Gastroesophageal sphincter (tissue), 4 donors: ENCODE data around the gene HLA-DMA. TPM values are rescaled to one million over a fixed set of nuclear protein-coding genes. Genes with fewer than 3 reads are reported as not detected.

Experiments
- ATAC-seq: fragments of 150-250 bp; one replicate; pipeline ENCODE4 v1.9.1; 2016; ENCODE audit warnings: mild to moderate bottlenecking, moderate library complexity
- H3K27ac ChIP-seq, 4 donors: fragments of 200-600 bp; sonication (generic) in 3 of 4; 1 replicate in 3 of 4; 2 replicates in 1 of 4; pipeline ENCODE4 v1.5.1; 2016 to 2019
- H3K27me3 ChIP-seq: fragments of 200-600 bp; sonication (generic); one replicate; pipeline ENCODE4 v1.5.1; 2019
- H3K36me3 ChIP-seq, 2 donors: fragments of 200-600 bp; sonication (generic); one replicate each; pipeline ENCODE4 v1.5.1; 2019; ENCODE audit warnings: control low read depth in 1 of 2
- H3K4me1 ChIP-seq, 3 donors: fragments of 200-600 bp; sonication (generic); 1 replicate in 2 of 3; 2 replicates in 1 of 3; pipeline ENCODE4 v1.5.1; 2016 to 2019; ENCODE audit warnings: control low read depth in 2 of 3
- H3K4me3 ChIP-seq, 2 donors: fragments of 200-600 bp; sonication (generic); one replicate each; pipeline ENCODE4 v1.5.1; 2019; ENCODE audit warnings: mild to moderate bottlenecking in 1 of 2, moderate library complexity in 1 of 2
- H3K9me3 ChIP-seq, 3 donors: fragments of 200-600 bp; sonication (generic); one replicate each; pipeline ENCODE4 v1.5.1; 2017 to 2019; ENCODE audit warnings: control low read depth in 2 of 3
- CTCF ChIP-seq, 4 experiments: fragments of 200-600 bp in 2 of 4; fragments of 450-650 bp in 2 of 4; sonication (generic) in 1 of 4; IDR thresholded peaks; one replicate each; pipeline ENCODE4 v1.5.1; 2017 to 2019; ENCODE audit warnings: antibody characterized with exemption in 4 of 4, mild to moderate bottlenecking in 2 of 4, moderate library complexity in 2 of 4
- EP300 ChIP-seq: sonication (generic); formaldehyde crosslinking; IDR thresholded peaks from one replicate; pipeline ENCODE4 v1.6.1; 2017; ENCODE audit warnings: antibody characterized with exemption, mild to moderate bottlenecking
- POLR2A ChIP-seq, 2 donors: fragments of 450-650 bp; IDR thresholded peaks; one replicate each; pipeline ENCODE4 v1.6.1; 2017; ENCODE audit warnings: antibody characterized with exemption in 2 of 2, mild to moderate bottlenecking in 2 of 2, moderate library complexity in 1 of 2
- POLR2AphosphoS5 ChIP-seq: sonication (generic); formaldehyde crosslinking; IDR thresholded peaks from one replicate; pipeline ENCODE4 v1.6.1; 2017; ENCODE audit warnings: antibody characterized with exemption
- WGBS, 2 donors: methylation state at CpG; one replicate each; pipeline ENCODE4 v1.1.5; 2018; ENCODE audit warnings: low coverage in 1 of 2; 5-methylcytosine and 5-hydroxymethylcytosine counted together
- total RNA-seq, 4 donors: library from RNA; depleted of rRNA; stranded (reverse); fragments of >200 nt; gene quantifications; one replicate each; pipeline ENCODE4 v1.1.0, GENCODE V29; 2016

Gene HLA-DMA
- total RNA-seq, 4 donors from 2014 or later = 5.8 to 43.8 (median 15.8) TPM

- Histone ChIP-seq H3K27ac (peak overlapping the region; percentile 94 to 100 (median 98)), H3K4me3 (peak overlapping the region; percentile 66 to 91), H3K27me3 (no peaks in the 10 kb centered on the region), H3K4me1 (peaks cover 2 to 42% (median 13%) of the 10 kb centered on the region in 3 donors), H3K9me3 (no peaks in the 10 kb centered on the region), H3K36me3 (peaks cover 0 to 33% of the 10 kb centered on the region in 2 donors)
- no peak for ATAC-seq
- 0 to 1% methylated on average over 7 to 12 of the region's 15 CpGs for WGBS, 2 donors
- no peak for TF ChIP-seq EP300
These were observed 18.3 kb upstream of the HLA-DMA start for GRCh38 chr6:32971242-32971580.

GRCh38 chr6:32970413-32971241 is 17.7 kb upstream of the HLA-DMA start:
- Histone ChIP-seq H3K9me3 (no peaks in the 10 kb centered on the region), H3K4me1 (peaks cover 2 to 42% (median 12%) of the 10 kb centered on the region in 3 donors), H3K36me3 (peaks cover 0 to 27% of the 10 kb centered on the region in 2 donors), H3K4me3 (peak overlapping the region; percentile 66 to 91), H3K27ac (peak overlapping the region; percentile 94 to 100 (median 98)), H3K27me3 (no peaks in the 10 kb centered on the region)
- 0% methylated on average over 16 of the region's 43 CpGs; no CpG with 5 or more reads in 1 of the 2 donors for WGBS, 2 donors
- peak; percentile 21 for ATAC-seq
- TF ChIP-seq EP300 (no peak), POLR2A (IDR thresholded peaks at IDR 0.05) (peak in 1 of 2 donors; percentile 44), POLR2AphosphoS5 (peak; percentile 61), CTCF (IDR thresholded peaks at IDR 0.05) (no peak)

- H3K27ac ChIP-seq = peak overlapping the region; percentile 94 to 100 (median 98)
- H3K4me3 ChIP-seq = peak overlapping the region; percentile 66 to 91
- H3K4me1 ChIP-seq = peaks cover 2 to 35% (median 6%) of the 10 kb centered on the region in 3 donors
- no peaks in the 10 kb centered on the region for H3K27me3 ChIP-seq
- H3K36me3 ChIP-seq = peaks cover 0 to 19% of the 10 kb centered on the region in 2 donors
- TF ChIP-seq CTCF (IDR thresholded peaks at IDR 0.05) (peak in 3 of 4 experiments; percentile 54 to 77 (median 69)), EP300 (no peak), POLR2A (IDR thresholded peaks at IDR 0.05) (peak in 1 of 2 donors; percentile 20), POLR2AphosphoS5 (peak; percentile 86)
- H3K9me3 ChIP-seq = no peaks in the 10 kb centered on the region
- ATAC-seq = peak; percentile 10
- WGBS, 2 donors = 0% methylated on average over 3 to 9 of the region's 19 CpGs
These were observed 17.0 kb upstream of the HLA-DMA start for GRCh38 chr6:32969685-32970412.

GRCh38 chr6:32968867-32969684 is 16.2 kb upstream of the HLA-DMA start:
- TF ChIP-seq CTCF (IDR thresholded peaks at IDR 0.05) = peak in 1 of 4 experiments; percentile 8
- no peak for TF ChIP-seq POLR2AphosphoS5
- TF ChIP-seq EP300 = no peak
- peak in 1 of 2 donors; percentile 17 for TF ChIP-seq POLR2A (IDR thresholded peaks at IDR 0.05)
- ATAC-seq = peak; percentile 50
- peaks cover 2 to 27% (median 4%) of the 10 kb centered on the region in 3 donors for H3K4me1 ChIP-seq
- H3K4me3 ChIP-seq = peak overlapping the region; percentile 66 to 91
- WGBS, 2 donors = 0% methylated on average over 2 of the region's 40 CpGs; no CpG with 5 or more reads in 1 of the 2 donors
- H3K27me3 ChIP-seq = no peaks in the 10 kb centered on the region
- H3K36me3 ChIP-seq = peaks cover 0 to 12% of the 10 kb centered on the region in 2 donors
- no peaks in the 10 kb centered on the region for H3K9me3 ChIP-seq
- peak overlapping the region; percentile 94 to 100 (median 98) for H3K27ac ChIP-seq
